Measurements from ENCODE around the gene ATF2.

GRCh38 chr2:175169191-175169590 is 1.2 kb upstream of the ATF2 start:
- TF ChIP-seq POLR2A (IDR thresholded peaks at IDR 0.05; ENCODE audit: low read depth) (no peak), CTCF (IDR thresholded peaks at IDR 0.05) (no peak), POLR2AphosphoS5 (IDR thresholded peaks at IDR 0.05) (no peak)
